Embryonic facial prominence (tissue), 1 donor: Measurements from ENCODE around the gene ZFP28.

Source experiments
- DNase-seq: peaks from one replicate; pipeline ENCODE4 v3.0.0-alpha.2; 2016; ENCODE audit errors: extremely low spot score

Gene ZFP28

DNA sequence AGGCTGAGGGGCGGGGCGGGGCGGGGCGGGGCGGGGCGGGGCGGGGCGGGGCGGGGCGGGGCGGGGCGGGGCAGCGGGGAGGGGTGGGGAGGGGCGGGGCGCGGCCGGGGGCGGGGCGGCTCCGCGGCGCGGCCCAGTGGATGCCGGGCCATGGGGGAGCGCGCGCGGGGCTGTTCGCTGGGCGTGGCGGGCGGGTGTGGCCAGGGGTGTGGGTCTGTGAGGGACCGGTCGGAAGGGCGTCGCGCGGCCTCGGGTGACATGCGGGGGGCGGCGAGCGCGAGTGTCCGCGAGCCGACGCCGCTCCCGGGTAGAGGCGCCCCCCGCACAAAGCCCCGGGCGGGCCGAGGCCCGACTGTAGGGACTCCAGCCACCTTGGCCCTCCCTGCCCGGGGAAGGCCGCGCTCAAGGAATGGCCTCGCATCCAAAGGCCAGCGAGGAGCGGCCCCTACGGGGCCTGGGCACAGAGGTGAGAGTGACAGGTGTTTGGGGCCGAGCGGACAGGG lies at the start of gene ZFP28:
TSS of gene ZFP28 (plus strand) at position 188 of the 503 bp plus-strand sequence. CDS start at position 259, 71 bp downstream.
- no peak for DNase-seq

DNA sequence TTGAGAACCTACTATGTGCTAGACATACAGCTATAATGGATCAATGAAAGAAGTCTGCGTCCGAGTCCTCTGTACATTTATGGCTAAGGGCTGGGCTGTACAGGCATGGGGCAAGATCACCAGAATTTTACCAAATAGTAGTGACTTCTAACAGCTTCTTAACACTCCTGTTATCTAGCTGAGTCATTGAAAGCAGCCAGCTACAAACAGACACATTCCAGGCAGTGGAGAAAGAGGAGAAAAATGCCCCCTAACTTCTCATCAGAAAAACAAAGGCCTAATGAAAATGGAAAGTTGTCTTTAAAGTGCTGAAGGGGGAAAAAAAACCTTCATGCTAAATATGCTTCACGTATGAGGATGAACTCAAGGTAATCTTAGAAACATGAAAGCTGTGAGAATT lies 47.3 kb upstream of the ZFP28 start:
- no peak for DNase-seq

DNA sequence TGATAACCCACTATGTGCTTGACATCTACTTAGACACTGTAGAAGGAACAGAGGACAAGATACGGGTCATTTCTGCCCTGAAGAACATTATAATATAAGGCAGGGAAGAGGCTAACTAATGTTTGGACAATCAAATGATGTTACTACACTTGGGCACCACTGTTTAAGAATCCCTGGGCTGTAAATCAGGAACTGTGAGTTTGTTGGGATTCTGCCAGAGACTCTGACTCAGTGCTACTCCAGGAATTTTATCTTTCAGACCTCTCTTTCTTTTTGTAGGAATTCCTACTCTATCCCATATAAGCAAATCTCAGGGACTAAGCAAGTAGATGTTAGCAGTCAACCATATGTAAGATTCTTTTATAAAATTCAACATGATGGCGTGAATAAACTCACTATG lies 34.2 kb upstream of the ZFP28 start:
- no peak for DNase-seq

DNA sequence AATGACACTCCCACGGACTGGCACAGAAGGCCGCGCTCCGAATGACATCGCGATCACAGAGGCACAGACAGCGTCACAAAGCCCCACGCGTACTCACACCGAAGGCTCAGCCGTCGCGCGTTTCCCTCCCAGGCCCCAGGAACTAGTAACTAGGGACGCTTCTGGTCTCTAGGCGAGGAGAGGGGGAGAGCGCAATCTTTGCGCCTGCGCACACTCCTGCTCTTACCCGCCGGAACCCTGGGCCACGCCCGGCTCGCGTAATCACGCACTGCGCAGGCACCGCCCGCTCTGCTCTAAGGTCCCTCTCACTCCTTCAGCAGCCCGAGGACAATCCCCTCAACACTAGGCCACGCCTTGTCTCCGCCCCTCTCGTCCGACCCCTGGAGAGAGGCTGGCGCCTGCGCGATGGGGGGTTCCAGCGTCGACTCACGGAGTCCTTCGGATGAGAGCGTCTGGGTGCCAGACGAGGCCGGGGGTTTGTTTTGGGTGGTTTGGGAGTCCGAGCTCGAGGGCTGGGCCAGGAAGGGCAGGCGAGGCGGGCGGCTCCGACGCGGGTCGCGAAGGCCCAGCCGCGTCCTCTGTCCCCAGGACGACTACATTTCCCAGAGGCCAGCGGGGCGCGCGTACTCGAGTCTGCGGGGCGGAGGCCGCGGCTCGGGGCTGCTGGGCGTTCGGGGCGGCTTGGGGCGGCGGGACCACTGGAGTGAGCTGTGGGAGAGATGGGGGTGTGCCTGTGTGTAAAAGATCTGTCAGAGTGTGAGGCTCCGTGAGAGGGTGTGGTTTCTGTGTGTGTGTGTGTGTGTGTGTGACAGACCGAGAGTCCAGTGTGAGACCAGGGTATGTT lies 31.1 kb upstream of the ZFP28 start, which contains the start of gene ZNF471:
TSS of gene ZNF471 (plus strand) at position 410 of the 844 bp plus-strand sequence. CDS start 3,717 bp downstream, outside the sequence.
- peak; percentile 99 for DNase-seq

DNA sequence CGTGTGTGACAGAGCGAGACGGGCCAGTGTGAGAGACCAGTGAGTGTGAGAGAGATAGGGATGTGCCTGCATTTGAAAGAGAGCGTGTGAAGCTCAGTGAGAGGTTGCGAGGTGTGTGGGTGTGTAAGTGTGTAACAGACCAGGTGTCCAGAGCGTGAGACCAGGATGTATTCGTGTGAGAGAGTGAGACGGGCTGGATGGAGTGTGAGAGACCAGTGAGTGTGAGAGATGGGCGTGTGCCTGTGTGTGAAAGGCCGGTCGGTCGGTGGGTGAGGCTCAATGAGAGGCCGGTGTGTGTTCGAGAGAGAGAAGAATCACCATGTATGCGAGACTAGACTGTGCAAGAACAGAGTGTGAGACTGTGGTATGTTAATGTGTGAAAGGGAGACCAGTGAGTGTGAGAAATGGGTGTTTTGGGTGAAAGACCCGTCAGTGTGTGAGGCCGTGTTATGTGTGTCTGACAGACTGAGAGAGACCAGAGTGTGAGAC lies 30.4 kb upstream of the ZFP28 start:
- DNase-seq = no peak

DNA sequence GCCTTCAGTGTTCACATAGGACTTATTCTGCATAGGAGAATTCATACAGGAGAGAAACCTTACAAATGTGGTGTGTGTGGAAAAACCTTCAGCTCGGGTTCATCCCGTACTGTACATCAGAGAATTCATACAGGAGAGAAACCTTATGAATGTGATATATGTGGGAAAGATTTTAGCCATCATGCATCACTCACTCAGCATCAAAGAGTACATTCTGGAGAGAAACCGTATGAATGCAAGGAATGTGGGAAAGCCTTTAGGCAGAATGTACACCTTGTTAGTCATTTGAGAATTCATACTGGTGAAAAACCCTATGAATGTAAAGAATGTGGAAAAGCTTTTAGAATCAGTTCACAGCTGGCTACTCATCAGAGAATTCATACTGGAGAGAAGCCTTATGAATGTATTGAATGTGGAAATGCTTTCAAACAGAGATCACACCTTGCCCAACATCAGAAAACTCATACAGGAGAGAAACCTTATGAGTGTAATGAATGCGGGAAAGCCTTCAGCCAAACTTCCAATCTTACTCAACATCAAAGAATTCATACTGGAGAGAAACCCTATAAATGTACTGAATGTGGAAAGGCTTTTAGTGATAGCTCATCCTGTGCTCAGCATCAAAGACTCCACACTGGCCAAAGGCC lies 13.4 kb upstream of the ZFP28 start:
- DNase-seq = no peak

DNA sequence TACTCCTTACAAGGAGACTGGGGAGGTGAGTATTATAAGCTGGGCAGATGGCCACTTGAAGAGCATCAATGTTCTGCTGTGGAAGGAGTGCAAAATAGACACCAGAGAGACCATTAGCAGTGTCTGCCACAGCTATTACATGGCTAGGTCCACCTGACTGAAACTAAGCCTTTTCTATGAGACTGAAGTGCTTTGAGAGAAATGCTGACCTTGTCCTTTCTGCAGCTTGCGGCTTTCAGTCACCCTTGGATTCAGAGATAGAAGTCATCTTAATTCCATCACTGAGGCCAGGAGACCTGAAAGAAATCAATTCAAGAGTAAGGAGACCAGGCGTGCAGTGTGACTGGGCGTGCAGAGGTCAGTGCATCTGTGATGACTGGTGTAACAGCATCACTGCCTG lies 1.3 kb upstream of the ZFP28 start:
- DNase-seq = no peak

DNA sequence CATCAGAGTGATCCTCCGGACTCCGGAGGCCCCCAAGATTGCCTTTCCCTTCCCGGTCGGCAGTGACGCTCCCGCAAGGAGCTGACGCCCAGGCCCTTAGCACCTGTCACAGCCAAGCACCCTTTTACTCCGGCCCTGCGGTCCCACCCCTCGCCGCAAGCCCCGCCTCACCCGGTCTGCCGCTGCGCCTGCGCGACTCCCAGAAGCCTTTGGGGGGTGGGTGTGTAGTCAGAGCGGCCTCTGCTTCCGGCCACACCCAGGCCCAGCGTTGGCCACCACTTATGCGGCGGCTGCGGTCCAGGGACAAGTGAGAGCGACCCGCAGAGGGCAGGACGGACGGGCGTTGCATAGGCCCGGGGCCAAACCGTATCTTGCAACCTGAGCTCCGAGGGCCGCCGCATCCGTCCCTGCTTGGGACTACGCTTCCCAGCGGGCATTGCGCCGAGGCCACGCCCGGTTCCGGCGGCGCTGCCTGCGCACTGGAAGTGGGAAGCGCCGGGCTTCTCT lies 441 bp upstream of the ZFP28 start:
- peak; percentile 76 for DNase-seq

DNA sequence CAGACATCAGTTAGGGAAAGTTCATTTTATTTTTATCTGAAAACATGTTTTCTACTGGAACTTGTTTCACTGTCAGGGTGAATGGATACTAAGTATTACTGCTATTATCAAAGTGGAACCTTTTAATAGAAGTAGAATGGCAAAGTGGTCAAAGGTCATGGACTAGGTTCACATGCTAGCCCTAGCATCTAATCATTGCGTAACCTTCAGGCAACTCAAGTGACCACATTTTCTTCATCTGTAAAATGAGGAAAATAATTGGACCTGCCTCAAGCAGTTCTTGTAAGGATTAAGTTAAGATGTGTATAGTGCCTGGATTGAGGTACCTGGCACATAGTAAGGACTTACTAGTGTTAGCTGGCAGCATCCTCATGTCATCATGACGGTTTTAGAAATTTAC lies 5.0 kb downstream of the ZFP28 start:
- DNase-seq = no peak

DNA sequence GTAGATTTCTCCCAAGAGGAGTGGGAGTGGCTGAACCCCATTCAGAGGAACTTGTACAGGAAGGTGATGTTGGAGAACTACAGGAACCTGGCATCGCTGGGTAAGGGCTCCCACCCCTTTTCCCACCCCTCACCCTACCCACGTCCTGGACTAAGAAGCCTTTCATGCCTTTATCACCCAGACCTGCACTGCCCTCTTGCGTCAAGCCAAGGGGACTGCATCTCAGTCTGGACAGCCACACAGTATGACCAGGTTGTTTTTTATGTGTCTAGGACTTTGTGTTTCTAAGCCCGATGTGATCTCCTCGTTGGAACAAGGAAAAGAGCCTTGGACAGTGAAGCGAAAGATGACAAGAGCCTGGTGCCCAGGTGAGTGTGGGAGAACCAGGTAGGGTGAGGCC lies 8.8 kb downstream of the ZFP28 start:
- no peak for DNase-seq

DNA sequence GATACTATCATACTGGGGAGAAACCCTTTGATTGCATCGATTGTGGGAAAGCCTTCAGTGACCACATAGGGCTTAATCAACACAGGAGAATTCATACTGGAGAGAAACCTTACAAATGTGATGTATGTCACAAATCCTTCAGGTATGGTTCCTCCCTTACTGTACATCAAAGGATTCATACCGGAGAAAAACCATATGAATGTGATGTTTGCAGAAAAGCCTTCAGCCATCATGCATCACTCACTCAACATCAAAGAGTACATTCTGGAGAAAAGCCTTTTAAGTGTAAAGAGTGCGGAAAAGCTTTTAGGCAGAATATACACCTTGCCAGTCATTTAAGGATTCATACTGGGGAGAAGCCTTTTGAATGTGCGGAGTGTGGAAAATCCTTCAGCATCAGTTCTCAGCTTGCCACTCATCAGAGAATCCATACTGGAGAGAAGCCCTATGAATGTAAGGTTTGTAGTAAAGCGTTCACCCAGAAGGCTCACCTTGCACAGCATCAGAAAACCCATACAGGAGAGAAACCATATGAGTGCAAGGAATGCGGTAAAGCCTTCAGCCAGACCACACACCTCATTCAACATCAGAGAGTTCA lies 15.6 kb downstream of the ZFP28 start:
- no peak for DNase-seq

DNA sequence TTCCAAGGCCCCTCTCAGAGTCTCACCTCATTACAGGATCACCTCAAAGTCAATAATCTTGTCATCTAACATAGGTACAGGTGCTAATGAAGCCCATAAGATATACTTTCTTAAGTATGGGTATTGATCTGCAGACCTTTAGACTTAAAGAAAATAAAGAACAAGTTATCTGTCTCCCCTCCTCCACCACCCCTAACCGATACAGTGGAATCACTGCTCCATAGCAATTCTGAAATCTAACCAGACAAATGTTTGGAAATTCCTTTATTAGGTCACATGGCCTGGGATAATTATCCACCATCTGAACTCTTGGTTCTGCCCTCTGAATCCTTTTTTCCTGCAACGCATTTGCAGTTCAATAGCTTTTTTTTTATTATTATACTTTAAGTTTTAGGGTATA lies 24.0 kb downstream of the ZFP28 start:
- no peak for DNase-seq

DNA sequence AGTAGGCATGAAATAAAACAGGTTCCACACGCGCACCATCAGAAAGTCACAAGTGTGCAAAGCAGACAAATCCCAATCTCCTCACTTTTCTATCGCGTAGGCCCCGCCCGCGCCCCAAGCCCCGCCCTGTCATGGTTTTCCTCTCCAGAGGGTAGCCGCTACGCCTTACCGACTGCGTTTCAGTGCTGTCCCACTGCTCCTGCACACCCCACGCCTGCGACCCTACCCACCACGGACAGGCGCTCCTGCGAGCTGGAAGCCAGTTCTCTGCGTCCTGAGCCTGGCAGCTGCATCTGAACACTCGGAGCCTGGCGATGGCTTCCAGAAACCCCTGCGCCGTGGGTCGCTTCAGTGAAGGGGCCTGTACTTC lies 28.1 kb downstream of the ZFP28 start:
- DNase-seq = no peak

DNA sequence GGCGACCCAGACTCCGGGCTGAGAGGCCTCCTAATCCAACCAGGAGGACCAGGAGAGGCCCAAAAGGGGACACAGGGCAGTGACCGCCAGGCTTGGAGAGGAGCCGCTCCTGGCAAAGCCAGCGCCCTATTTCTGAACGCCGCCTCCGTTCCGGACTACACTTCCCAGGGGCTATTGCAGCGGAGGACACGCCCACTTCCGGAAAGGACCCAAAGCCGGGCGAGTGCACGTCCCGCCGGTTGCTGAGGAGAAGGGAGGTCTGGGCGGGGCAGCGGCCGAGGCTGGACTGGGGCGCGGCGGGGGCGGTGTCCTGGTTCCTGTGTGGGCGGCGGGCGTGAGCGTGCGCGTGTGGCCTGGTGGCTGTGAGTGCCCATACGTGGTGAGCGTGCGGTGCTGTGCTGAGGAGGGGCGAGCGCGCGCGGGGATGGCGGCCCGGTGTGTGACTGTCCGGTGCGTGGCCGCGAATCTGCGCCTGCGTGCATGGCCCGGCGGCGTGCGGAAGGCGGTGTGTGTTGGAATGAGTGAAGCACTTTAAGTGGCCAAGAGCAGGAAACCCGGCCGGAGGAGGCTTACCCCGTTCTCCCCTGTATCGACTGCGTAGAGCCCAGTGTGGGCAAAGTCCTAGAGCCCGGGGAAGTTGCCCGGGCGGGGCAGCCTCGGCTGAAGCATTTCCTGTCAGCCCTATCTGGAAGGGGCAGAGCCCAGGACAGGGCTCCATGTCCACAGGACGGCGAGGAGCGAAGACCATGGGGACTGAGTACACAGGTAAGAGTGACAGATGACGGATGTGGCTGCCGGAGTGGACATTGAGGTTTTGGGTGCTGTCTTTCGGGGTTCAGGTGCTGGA lies 28.7 kb downstream of the ZFP28 start, which contains the start of gene ZNF470:
TSS of gene ZNF470 (plus strand) at position 195 of the 847 bp plus-strand sequence. CDS start 2,844 bp downstream, outside the sequence.
- DNase-seq = peak; percentile 87

DNA sequence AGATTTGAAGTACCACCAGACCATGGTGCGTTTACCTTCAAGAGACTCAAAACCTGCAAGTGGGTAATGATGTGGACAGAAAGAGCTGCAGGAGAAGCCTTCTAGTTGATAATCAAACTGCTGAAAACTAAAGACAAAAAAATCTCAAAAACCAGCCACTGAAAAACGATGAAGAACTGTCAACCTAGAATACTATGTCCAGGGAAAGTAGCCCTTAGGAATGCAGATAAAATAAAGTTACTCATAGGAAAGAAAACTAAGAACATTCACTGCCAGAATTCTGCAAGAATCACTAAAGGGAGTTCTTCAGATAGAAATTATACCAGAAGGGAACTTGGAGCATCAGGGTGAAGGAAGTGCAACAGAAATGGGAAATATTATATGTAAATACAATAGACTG lies 33.8 kb downstream of the ZFP28 start:
- no peak for DNase-seq

DNA sequence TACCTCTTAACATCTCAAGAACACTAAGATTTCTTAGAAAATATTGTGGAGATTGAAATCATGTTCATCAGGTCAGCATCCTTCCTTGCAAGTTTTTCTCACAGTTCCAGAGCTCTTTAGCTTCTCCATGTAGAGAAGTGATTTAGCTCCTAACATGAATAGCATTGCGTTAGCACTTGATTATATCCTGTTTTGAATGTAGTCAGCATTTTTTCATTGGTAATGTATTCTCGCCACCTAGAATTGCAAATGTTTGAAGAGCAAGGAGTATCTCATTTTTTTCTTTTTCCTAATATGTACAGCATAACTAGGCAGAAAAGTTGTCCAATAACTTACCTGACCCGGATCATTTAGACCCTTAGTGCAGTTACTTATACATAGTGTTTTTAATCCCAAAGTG lies 35.2 kb downstream of the ZFP28 start:
- no peak for DNase-seq

DNA sequence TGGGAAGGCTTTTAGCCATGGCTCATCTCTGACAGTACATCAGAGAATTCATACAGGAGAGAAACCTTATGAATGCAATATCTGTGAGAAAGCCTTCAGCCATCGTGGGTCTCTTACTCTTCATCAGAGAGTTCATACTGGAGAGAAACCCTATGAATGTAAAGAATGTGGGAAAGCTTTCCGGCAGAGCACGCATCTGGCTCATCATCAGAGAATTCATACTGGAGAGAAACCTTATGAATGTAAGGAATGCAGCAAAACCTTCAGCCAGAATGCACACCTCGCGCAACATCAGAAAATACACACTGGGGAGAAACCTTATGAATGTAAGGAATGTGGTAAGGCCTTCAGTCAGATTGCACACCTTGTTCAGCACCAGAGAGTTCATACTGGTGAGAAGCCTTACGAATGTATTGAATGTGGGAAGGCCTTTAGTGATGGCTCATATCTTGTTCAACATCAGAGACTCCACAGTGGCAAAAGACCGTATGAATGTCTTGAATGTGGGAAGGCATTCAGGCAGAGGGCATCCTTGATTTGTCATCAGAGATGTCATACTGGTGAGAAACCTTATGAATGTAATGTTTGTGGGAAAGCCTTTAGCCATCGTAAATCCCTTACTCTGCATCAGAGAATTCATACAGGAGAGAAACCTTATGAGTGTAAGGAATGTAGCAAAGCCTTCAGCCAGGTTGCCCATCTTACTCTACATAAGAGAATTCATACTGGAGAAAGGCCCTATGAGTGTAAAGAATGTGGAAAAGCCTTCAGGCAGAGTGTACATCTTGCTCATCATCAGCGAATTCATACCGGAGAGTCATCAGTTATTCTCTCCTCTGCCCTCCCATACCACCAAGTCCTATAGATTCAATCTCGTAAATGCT lies 39.2 kb downstream of the ZFP28 start:
- no peak for DNase-seq

DNA sequence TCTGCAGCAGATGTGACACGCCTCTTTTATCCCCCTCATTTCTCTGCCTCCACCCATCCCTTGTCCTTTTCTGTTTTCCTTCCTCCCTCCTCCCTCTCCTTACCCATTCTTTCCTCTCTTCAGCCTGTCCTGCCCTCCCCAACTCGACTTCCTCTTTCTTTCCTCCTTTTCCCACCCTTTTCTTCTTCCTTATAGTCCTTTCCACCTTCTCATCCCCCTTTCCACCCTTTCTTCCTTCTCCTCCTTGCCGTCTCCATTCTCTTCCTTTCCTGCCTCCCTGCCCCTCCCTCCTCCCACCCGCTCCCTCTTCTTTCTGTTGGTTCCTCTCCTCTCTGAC lies 55.7 kb downstream of the ZFP28 start:
- DNase-seq = no peak

DNA sequence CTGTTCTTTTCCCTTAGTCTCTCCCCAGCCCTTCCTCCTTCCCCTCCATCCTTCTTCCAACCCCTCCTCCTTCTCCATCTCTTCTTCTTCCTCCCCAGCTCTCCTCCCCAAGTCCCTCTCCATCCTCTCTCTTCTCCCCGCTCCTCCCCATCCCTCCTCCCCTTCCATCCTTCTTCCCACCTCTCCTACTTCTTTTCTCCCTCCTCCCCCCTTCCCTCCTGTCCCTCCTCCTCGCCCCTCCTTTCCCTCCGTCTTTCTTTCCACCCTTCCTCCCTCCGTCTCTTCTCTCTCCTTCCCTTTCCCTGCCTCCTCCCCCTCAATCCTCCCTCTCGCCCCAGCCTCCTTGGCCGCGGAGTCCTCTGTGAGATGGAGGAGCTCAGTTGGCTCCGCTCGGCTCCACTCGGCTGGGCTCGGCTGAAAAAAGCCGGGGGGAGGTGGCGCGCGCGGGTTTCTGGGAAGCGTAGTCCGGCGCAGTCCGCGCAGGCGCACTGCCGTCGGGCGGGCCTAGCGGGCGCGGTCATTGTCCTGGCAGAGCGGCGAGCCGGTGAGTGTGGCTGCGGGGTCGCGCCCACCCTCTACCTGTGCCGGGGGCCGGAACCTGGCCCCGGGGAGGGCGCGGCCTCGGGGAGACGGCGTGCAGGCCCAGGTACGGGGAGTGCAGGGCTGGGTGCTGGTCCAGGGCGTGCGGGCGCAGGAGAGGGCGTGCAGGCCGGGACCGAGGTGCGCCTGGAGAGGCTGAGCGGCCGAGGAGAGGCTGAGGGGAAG lies 56.2 kb downstream of the ZFP28 start, which contains the start of gene ZNF71:
TSS of gene ZNF71 (plus strand) at position 520 of the 765 bp plus-strand sequence. CDS start 6,257 bp downstream, outside the sequence.
- DNase-seq = peak; percentile 66
